ENCODE results near the gene MRO. TPM values are rescaled to one million over a fixed set of nuclear protein-coding genes. Genes with fewer than 3 reads are reported as not detected.

The MRO gene
- total RNA-seq, 1 donor from 2014 or later: not detected

- intact Hi-C loops (cut with micrococcal nuclease): no loop called here
- DNase-seq (ENCODE audit: low spot score): no peak
- H3K27me3 Mint-ChIP-seq (ENCODE audit: low read depth): no peaks in the 10 kb centered on the region
- no peaks in the 10 kb centered on the region for H3K4me1 Mint-ChIP-seq (ENCODE audit: low read depth)
- H3K36me3 Mint-ChIP-seq (ENCODE audit: low read depth): no peaks in the 10 kb centered on the region
- no peak overlapping the region for H3K4me3 Mint-ChIP-seq (ENCODE audit: low read depth)
- H3K27ac Mint-ChIP-seq: no peak overlapping the region
- H3K9me3 Mint-ChIP-seq: no peaks in the 10 kb centered on the region
These were observed 6.2 kb upstream of the MRO start for GRCh38 chr18:50826027-50826426.

GRCh38 chr18:50825621-50826020 is 5.8 kb upstream of the MRO start:
- no peak overlapping the region for H3K27ac Mint-ChIP-seq
- no peak for DNase-seq (ENCODE audit: low spot score)
- H3K36me3 Mint-ChIP-seq (ENCODE audit: low read depth): no peaks in the 10 kb centered on the region
- intact Hi-C loops (cut with micrococcal nuclease): no loop called here
- H3K4me1 Mint-ChIP-seq (ENCODE audit: low read depth): no peaks in the 10 kb centered on the region
- no peaks in the 10 kb centered on the region for H3K27me3 Mint-ChIP-seq (ENCODE audit: low read depth)
- H3K4me3 Mint-ChIP-seq (ENCODE audit: low read depth): no peak overlapping the region
- no peaks in the 10 kb centered on the region for H3K9me3 Mint-ChIP-seq

GRCh38 chr18:50822756-50823155 is 2.9 kb upstream of the MRO start:
- intact Hi-C loops (cut with micrococcal nuclease): loop anchor here (5.0 kb wide), 1 partner anchor 285 kb away; no protein-coding TSS in a partner anchor
- no peak overlapping the region for H3K27ac Mint-ChIP-seq
- H3K9me3 Mint-ChIP-seq: no peaks in the 10 kb centered on the region
- peaks cover 9% of the 10 kb centered on the region for H3K27me3 Mint-ChIP-seq (ENCODE audit: low read depth)
- H3K4me1 Mint-ChIP-seq (ENCODE audit: low read depth): no peaks in the 10 kb centered on the region
- no peaks in the 10 kb centered on the region for H3K36me3 Mint-ChIP-seq (ENCODE audit: low read depth)
- DNase-seq (ENCODE audit: low spot score): no peak
- no peak overlapping the region for H3K4me3 Mint-ChIP-seq (ENCODE audit: low read depth)

GRCh38 chr18:50820901-50821520 is 1.2 kb upstream of the MRO start:
- Mint-ChIP-seq H3K9me3 (no peaks in the 10 kb centered on the region), H3K36me3 (ENCODE audit: low read depth) (no peaks in the 10 kb centered on the region), H3K4me3 (ENCODE audit: low read depth) (no peak overlapping the region), H3K4me1 (ENCODE audit: low read depth) (no peaks in the 10 kb centered on the region), H3K27ac (no peak overlapping the region), H3K27me3 (ENCODE audit: low read depth) (peaks cover 13% of the 10 kb centered on the region)
- intact Hi-C loops (cut with micrococcal nuclease): loop anchor here (1.0 to 5.0 kb wide), 3 partner anchors 56 to 286 kb away; no protein-coding TSS in a partner anchor
- DNase-seq (ENCODE audit: low spot score): no peak

- Mint-ChIP-seq H3K36me3 (ENCODE audit: low read depth) (no peaks in the 10 kb centered on the region), H3K9me3 (no peaks in the 10 kb centered on the region), H3K4me1 (ENCODE audit: low read depth) (no peaks in the 10 kb centered on the region), H3K27me3 (ENCODE audit: low read depth) (peaks cover 19% of the 10 kb centered on the region), H3K27ac (no peak overlapping the region), H3K4me3 (ENCODE audit: low read depth) (no peak overlapping the region)
- no peak for DNase-seq (ENCODE audit: low spot score)
- intact Hi-C loops (cut with micrococcal nuclease): no loop called here
These were observed 639 bp downstream of the MRO start for GRCh38 chr18:50819027-50819727.

- peaks cover 19% of the 10 kb centered on the region for H3K27me3 Mint-ChIP-seq (ENCODE audit: low read depth)
- no peak for DNase-seq (ENCODE audit: low spot score)
- H3K4me1 Mint-ChIP-seq (ENCODE audit: low read depth): no peaks in the 10 kb centered on the region
- no peak overlapping the region for H3K27ac Mint-ChIP-seq
- intact Hi-C loops (cut with micrococcal nuclease): no loop called here
- H3K9me3 Mint-ChIP-seq: no peaks in the 10 kb centered on the region
- H3K4me3 Mint-ChIP-seq (ENCODE audit: low read depth): no peak overlapping the region
- H3K36me3 Mint-ChIP-seq (ENCODE audit: low read depth): no peaks in the 10 kb centered on the region
These were observed 3.2 kb downstream of the MRO start for GRCh38 chr18:50816419-50817166.

GRCh38 chr18:50814395-50814794 is 5.4 kb downstream of the MRO start:
- H3K27ac Mint-ChIP-seq: no peak overlapping the region
- no peaks in the 10 kb centered on the region for H3K36me3 Mint-ChIP-seq (ENCODE audit: low read depth)
- DNase-seq (ENCODE audit: low spot score): no peak
- H3K27me3 Mint-ChIP-seq (ENCODE audit: low read depth): peaks cover 19% of the 10 kb centered on the region
- H3K4me1 Mint-ChIP-seq (ENCODE audit: low read depth): no peaks in the 10 kb centered on the region
- no peak overlapping the region for H3K4me3 Mint-ChIP-seq (ENCODE audit: low read depth)
- no peaks in the 10 kb centered on the region for H3K9me3 Mint-ChIP-seq
- intact Hi-C loops (cut with micrococcal nuclease): no loop called here

GRCh38 chr18:50813353-50813752 is 6.5 kb downstream of the MRO start:
- Mint-ChIP-seq H3K36me3 (ENCODE audit: low read depth) (no peaks in the 10 kb centered on the region), H3K27me3 (ENCODE audit: low read depth) (peaks cover 15% of the 10 kb centered on the region)
- intact Hi-C loops (cut with micrococcal nuclease): no loop called here

GRCh38 chr18:50812834-50813233 is 7.0 kb downstream of the MRO start:
- intact Hi-C loops (cut with micrococcal nuclease): no loop called here

More at GRCh38 chr18:50813353-50813752, 6.5 kb downstream of the MRO start:
- no peaks in the 10 kb centered on the region for H3K9me3 Mint-ChIP-seq
- H3K4me1 Mint-ChIP-seq (ENCODE audit: low read depth): no peaks in the 10 kb centered on the region
- H3K4me3 Mint-ChIP-seq (ENCODE audit: low read depth): no peak overlapping the region
- no peak overlapping the region for H3K27ac Mint-ChIP-seq
- DNase-seq (ENCODE audit: low spot score): no peak

GRCh38 chr18:50807176-50807575 is 12.6 kb downstream of the MRO start:
- Mint-ChIP-seq H3K4me1 (ENCODE audit: low read depth) (no peaks in the 10 kb centered on the region), H3K27me3 (ENCODE audit: low read depth) (peaks cover 3% of the 10 kb centered on the region), H3K4me3 (ENCODE audit: low read depth) (no peak overlapping the region), H3K9me3 (no peaks in the 10 kb centered on the region), H3K36me3 (ENCODE audit: low read depth) (no peaks in the 10 kb centered on the region), H3K27ac (no peak overlapping the region)
- no peak for DNase-seq (ENCODE audit: low spot score)
- intact Hi-C loops (cut with micrococcal nuclease): no loop called here

More at GRCh38 chr18:50812834-50813233, 7.0 kb downstream of the MRO start:
- no peak overlapping the region for H3K4me3 Mint-ChIP-seq (ENCODE audit: low read depth)
- no peaks in the 10 kb centered on the region for H3K9me3 Mint-ChIP-seq
- no peaks in the 10 kb centered on the region for H3K36me3 Mint-ChIP-seq (ENCODE audit: low read depth)
- H3K27me3 Mint-ChIP-seq (ENCODE audit: low read depth): peaks cover 12% of the 10 kb centered on the region
- no peaks in the 10 kb centered on the region for H3K4me1 Mint-ChIP-seq (ENCODE audit: low read depth)
- no peak overlapping the region for H3K27ac Mint-ChIP-seq
- DNase-seq (ENCODE audit: low spot score): no peak

GRCh38 chr18:50806208-50806616 is 13.6 kb downstream of the MRO start:
- no peak for DNase-seq (ENCODE audit: low spot score)
- no peaks in the 10 kb centered on the region for H3K4me1 Mint-ChIP-seq (ENCODE audit: low read depth)

GRCh38 chr18:50805732-50806131 is 14.1 kb downstream of the MRO start:
- intact Hi-C loops (cut with micrococcal nuclease): no loop called here
- Mint-ChIP-seq H3K4me3 (ENCODE audit: low read depth) (no peak overlapping the region), H3K27ac (no peak overlapping the region), H3K27me3 (ENCODE audit: low read depth) (peaks cover 3% of the 10 kb centered on the region), H3K9me3 (no peaks in the 10 kb centered on the region), H3K4me1 (ENCODE audit: low read depth) (no peaks in the 10 kb centered on the region), H3K36me3 (ENCODE audit: low read depth) (no peaks in the 10 kb centered on the region)
- no peak for DNase-seq (ENCODE audit: low spot score)

More at GRCh38 chr18:50806208-50806616, 13.6 kb downstream of the MRO start:
- Mint-ChIP-seq H3K27ac (no peak overlapping the region), H3K27me3 (ENCODE audit: low read depth) (peaks cover 3% of the 10 kb centered on the region), H3K4me3 (ENCODE audit: low read depth) (no peak overlapping the region), H3K9me3 (no peaks in the 10 kb centered on the region), H3K36me3 (ENCODE audit: low read depth) (no peaks in the 10 kb centered on the region)
- intact Hi-C loops (cut with micrococcal nuclease): no loop called here

- no peak for DNase-seq (ENCODE audit: low spot score)
- Mint-ChIP-seq H3K27ac (no peak overlapping the region), H3K36me3 (ENCODE audit: low read depth) (no peaks in the 10 kb centered on the region), H3K4me3 (ENCODE audit: low read depth) (no peak overlapping the region), H3K4me1 (ENCODE audit: low read depth) (no peaks in the 10 kb centered on the region), H3K27me3 (ENCODE audit: low read depth) (peaks cover 7% of the 10 kb centered on the region), H3K9me3 (no peaks in the 10 kb centered on the region)
- intact Hi-C loops (cut with micrococcal nuclease): no loop called here
These were observed 16.2 kb downstream of the MRO start for GRCh38 chr18:50803592-50803991.
